ENCODE results near the gene FLOT2.

The FLOT2 gene

DNA sequence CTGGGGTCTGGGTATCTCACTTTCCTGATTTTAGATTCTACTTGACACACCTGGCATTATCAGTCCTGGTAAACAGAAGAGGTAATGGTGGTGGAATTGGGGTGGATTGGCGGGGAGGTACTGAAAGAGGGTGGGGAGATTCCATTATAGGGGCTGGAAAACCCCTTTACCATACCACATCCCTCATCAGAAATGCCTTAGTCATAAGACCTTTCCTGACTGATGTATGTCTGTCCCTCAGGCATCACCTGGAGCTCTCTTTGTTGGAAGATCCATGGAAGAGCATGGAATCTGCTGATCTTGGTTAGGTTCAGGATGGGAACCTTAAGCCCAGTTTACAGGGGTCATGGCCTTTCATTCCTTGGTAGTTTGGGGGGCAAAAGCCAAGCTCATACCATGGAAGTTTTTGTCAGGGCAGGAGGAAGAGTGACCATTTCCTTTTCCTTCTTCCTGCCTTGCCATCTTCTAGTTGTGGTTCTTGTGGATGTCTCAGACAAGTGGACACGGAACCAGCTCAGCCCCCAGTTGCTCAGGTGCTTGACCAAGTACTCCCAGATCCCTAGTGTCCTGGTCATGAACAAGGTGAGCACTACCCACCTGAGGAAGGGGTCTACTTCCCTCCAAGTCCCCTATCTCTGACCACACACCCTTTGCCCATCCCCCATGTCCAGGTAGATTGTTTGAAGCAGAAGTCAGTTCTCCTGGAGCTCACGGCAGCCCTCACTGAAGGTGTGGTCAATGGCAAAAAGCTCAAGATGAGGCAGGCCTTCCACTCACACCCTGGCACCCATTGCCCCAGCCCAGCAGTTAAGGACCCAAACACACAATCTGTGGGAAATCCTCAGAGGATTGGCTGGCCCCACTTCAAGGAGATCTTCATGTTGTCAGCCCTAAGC, 39.4 kb downstream of the FLOT2 start:
- in situ Hi-C loops (cut with HindIII; ENCODE audit: low sequenced_read_pairs) = no loop called here
- DNase-seq (ENCODE audit: low read depth) = no peak
- no peak for TF ChIP-seq CTCF (IDR thresholded peaks at IDR 0.05; ENCODE audit: low read depth, low read length, missing control alignments)
- H3K4me3 ChIP-seq (ENCODE audit: low read depth, low read length) = no peak overlapping the region

GRCh38 chr17:28856028-28856574, 41.4 kb downstream of the FLOT2 start:
- H3K4me3 ChIP-seq (ENCODE audit: low read depth, low read length) = no peak overlapping the region
- in situ Hi-C loops (cut with HindIII; ENCODE audit: low sequenced_read_pairs) = no loop called here
- no peak for TF ChIP-seq CTCF (IDR thresholded peaks at IDR 0.05; ENCODE audit: low read depth, low read length, missing control alignments)
- no peak for DNase-seq (ENCODE audit: low read depth)

GRCh38 chr17:28855336-28855679, 42.2 kb downstream of the FLOT2 start:
- H3K4me3 ChIP-seq (ENCODE audit: low read depth, low read length) = peak overlapping the region; percentile 90
- in situ Hi-C loops (cut with HindIII; ENCODE audit: low sequenced_read_pairs) = no loop called here
- DNase-seq (ENCODE audit: low read depth) = no peak
- TF ChIP-seq CTCF (IDR thresholded peaks at IDR 0.05; ENCODE audit: low read depth, low read length, missing control alignments) = no peak

DNA sequence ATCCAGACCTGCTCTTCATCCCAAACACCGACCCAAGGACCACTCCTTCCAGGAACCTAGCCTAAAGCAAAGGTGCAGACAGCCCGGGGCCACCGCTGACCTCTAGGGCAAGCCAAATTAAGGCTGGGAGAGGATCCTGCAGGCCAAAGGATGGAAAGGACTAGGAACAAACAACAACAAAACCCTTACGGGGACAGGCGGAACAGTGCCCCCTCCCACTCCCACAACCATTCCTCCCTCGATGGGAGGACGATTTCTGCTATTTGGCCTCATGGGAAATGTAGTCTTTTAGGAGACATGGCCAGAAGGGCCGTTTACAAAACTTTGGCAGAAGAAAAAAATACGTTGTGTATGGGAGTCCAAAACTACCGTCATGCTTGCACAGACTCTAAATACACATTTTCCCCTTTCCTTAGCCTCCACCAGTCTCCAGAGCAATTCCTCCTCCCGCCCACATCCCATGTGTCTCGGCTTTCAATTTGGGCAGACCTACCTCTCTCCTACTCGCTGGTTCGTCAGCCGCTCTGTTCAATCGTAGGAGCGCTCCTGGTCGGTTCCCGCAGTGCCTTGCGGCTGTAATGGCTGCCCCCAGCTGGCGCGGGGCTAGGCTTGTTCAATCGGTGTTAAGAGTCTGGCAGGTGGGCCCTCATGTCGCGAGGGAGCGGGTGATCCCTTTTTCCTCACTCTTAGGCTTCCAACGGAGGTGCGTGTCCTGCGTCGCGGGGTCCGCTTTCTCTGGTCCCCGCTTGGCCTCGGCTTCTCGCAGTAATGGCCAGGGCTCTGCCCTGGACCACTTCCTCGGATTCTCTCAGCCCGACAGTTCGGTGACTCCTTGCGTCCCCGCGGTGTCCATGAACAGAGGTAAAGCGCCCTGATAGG, 42.8 kb downstream of the FLOT2 start, which contains the start of gene ERAL1:
Gene ERAL1 (plus strand): TSS at position 560 of the 879 bp plus-strand sequence. CDS start 19 bp downstream, at position 579.
- DNase-seq (ENCODE audit: low read depth) = peak; percentile 60
- peak within 1 kb of the TSS; percentile 90 for H3K4me3 ChIP-seq (ENCODE audit: low read depth, low read length)
- in situ Hi-C loops (cut with HindIII; ENCODE audit: low sequenced_read_pairs) = no loop called here
- TF ChIP-seq CTCF (IDR thresholded peaks at IDR 0.05; ENCODE audit: low read depth, low read length, missing control alignments) = no peak

- no peak overlapping the region for H3K4me3 ChIP-seq (ENCODE audit: low read depth, low read length)
- no peak for TF ChIP-seq CTCF (IDR thresholded peaks at IDR 0.05; ENCODE audit: low read depth, low read length, missing control alignments)
- in situ Hi-C loops (cut with HindIII; ENCODE audit: low sequenced_read_pairs) = no loop called here
- DNase-seq (ENCODE audit: low read depth) = no peak
Observed at GRCh38 chr17:28853295-28853694, 44.2 kb downstream of the FLOT2 start.

DNA sequence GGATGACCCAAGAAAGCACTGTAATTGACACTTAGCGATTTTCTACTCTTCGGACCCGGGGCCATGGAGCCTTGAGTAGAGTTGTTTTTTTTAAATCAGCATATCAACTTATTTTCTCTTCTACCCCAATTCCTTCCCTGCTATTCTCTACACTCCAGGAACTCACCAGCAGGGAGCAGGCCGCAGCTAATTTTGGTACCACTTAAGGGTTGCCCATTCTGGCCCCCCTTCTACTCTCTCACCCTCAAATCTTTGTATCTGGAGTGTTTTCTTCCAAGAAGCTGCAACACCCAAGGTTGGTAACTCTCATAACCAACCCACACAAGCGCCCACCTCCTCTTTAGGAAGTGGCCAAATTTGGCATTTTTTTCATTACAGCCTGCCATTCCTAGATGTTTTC, 48.3 kb downstream of the FLOT2 start:
- DNase-seq (ENCODE audit: low read depth) = no peak
- TF ChIP-seq CTCF (IDR thresholded peaks at IDR 0.05; ENCODE audit: low read depth, low read length, missing control alignments) = no peak
- in situ Hi-C loops (cut with HindIII; ENCODE audit: low sequenced_read_pairs) = no loop called here
- H3K4me3 ChIP-seq (ENCODE audit: low read depth, low read length) = no peak overlapping the region

Measured in astrocyte of the cerebellum (primary cell).